ENCODE data around the gene SHCBP1L. TPM values are rescaled to one million over a fixed set of nuclear protein-coding genes. Genes with fewer than 3 reads are reported as not detected.

Gene SHCBP1L
- total RNA-seq (2014; rRNA removed; shearing (Covaris generic)) = not detected in 2 replicates

- DNase-seq (ENCODE audit: low read depth) = no peak
Measured at GRCh38 chr1:182952677-182953444, at the start of gene SHCBP1L. TSS of gene SHCBP1L (minus strand) at chr1:182953166. CDS start at chr1:182953133, 33 bp downstream.

GRCh38 chr1:183002267-183002666, 49.3 kb upstream of the SHCBP1L start:
- DNase-seq (ENCODE audit: low read depth) = no peak

GRCh38 chr1:183000167-183000962, 47.4 kb upstream of the SHCBP1L start:
- DNase-seq (ENCODE audit: low read depth) = no peak

- no peak for DNase-seq (ENCODE audit: low read depth)
Measured at GRCh38 chr1:182998482-182998881, 45.5 kb upstream of the SHCBP1L start.

- peak; percentile 33 for DNase-seq (ENCODE audit: low read depth)
Measured at GRCh38 chr1:182996816-182997215, 43.9 kb upstream of the SHCBP1L start.

- DNase-seq (ENCODE audit: low read depth) = peak; percentile 42
Measured at GRCh38 chr1:182995894-182996293, 42.9 kb upstream of the SHCBP1L start.

- DNase-seq (ENCODE audit: low read depth) = no peak
Measured at GRCh38 chr1:182993746-182994145, 40.8 kb upstream of the SHCBP1L start.

GRCh38 chr1:182990413-182991144, 37.6 kb upstream of the SHCBP1L start:
- DNase-seq (ENCODE audit: low read depth) = peak; percentile 30

GRCh38 chr1:182985876-182986275, 32.9 kb upstream of the SHCBP1L start:
- DNase-seq (ENCODE audit: low read depth) = no peak

- DNase-seq (ENCODE audit: low read depth) = peak; percentile 43
Measured at GRCh38 chr1:182984621-182985020, 31.7 kb upstream of the SHCBP1L start.

- DNase-seq (ENCODE audit: low read depth) = no peak
Measured at GRCh38 chr1:182984138-182984537, 31.2 kb upstream of the SHCBP1L start.

- DNase-seq (ENCODE audit: low read depth) = no peak
Measured at GRCh38 chr1:182978151-182978853, 25.3 kb upstream of the SHCBP1L start.

GRCh38 chr1:182977480-182977879, 24.5 kb upstream of the SHCBP1L start:
- no peak for DNase-seq (ENCODE audit: low read depth)

GRCh38 chr1:182974506-182975191, 21.7 kb upstream of the SHCBP1L start:
- DNase-seq (ENCODE audit: low read depth) = no peak

GRCh38 chr1:182972829-182973228, 19.9 kb upstream of the SHCBP1L start:
- no peak for DNase-seq (ENCODE audit: low read depth)

- no peak for DNase-seq (ENCODE audit: low read depth)
Measured at GRCh38 chr1:182972231-182972630, 19.3 kb upstream of the SHCBP1L start.

GRCh38 chr1:182971219-182971618, 18.3 kb upstream of the SHCBP1L start:
- DNase-seq (ENCODE audit: low read depth) = no peak

- DNase-seq (ENCODE audit: low read depth) = no peak
Measured at GRCh38 chr1:182968836-182969734, 16.1 kb upstream of the SHCBP1L start.

- peak; percentile 66 for DNase-seq (ENCODE audit: low read depth)
Measured at GRCh38 chr1:182968151-182968741, 15.3 kb upstream of the SHCBP1L start.

- no peak for DNase-seq (ENCODE audit: low read depth)
Measured at GRCh38 chr1:182965861-182966260, 12.9 kb upstream of the SHCBP1L start.

Measured in RPMI7951 (cell line).